Measurements from ENCODE around the gene CEL.
"Not testable (repeated sequence)": the region's sequence is repeated elsewhere in the genome, so short reads cannot be mapped to it uniquely, and the experiment has no call there.

Gene CEL

DNA sequence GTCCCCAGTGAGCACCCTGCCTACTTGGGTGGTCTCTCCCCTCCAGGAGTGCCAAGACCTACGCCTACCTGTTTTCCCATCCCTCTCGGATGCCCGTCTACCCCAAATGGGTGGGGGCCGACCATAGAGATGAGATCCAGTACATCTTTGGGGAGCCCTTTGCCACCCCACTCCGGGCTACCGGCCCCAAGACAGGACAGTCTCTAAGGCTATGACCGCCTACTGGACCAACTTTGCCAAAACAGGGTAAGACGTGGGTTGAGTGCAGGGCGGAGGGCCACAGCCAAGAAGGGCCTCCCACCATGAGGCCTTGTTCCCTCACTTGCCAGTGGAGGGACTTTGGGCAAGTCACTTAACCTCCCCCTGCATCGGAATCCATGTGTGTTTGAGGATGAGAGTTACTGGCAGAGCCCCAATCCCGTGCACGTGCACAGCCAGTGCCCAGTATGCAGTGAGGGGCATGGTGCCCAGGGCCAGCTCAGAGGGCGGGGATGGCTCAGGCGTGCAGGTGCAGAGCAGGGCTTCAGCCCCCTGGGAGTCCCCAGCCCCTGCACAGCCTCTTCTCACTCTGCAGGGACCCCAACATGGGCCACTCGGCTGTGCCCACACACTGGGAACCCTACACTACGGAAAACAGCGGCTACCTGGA is 24.6 kb downstream of the CEL start:
- DNase-seq (ENCODE audit: low read depth in 2 of 2): not testable (repeated sequence)

DNA sequence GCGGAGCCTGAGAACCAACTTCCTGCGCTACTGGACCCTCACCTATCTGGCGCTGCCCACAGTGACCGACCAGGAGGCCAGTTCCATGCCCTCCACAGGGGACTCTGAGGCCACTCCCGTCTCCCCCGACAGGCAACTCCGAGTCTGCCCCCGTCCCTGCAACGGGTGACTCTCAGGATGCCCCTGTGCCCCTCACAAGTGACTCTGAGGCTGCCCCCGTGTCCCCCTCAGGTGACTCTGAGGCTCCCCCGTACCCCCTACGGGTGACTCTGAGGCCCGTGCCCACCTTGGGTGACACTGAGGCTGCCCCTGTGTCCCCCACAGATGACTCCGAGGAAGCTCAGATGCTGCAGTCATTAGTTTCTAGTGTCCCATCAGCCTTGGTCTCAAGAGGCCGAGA is 25.1 kb downstream of the CEL start:
- DNase-seq (ENCODE audit: low read depth in 2 of 2): no peak

DNA sequence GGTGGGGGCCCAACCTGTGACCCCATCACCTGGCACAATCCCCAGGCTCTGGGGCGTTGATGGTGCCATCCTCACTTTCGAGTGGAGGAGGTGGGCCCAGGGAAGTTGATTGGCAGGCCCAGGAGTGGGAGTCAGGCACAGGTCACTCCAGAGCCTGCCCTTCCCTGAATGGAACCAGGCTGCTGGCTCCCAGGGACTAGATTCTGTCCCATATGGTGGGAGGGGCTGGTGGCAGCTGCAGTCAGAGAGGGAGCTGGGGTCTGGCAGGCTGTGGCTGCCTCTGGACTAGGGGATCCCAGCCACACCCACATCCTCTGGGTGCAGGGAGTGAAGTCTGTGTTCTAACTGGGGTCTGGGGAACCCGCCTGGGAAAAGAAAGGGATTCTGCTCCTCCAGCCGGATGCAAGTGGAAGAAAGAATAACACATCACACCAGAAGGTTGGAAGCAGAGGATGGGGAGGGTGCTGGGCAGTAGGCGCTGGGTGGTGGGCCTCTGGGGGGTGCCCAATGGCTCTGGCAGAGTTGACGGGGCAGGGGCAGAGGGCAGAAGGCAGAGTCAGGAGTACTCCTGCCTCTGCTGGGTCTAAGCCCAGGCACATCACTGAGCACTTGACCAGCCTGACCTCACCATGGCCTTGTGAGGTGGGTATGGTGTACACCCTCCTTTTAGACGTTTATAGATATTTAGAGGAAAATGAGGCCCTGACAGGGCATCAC is 25.8 kb downstream of the CEL start:
- DNase-seq (ENCODE audit: low read depth in 2 of 2): no peak

DNA sequence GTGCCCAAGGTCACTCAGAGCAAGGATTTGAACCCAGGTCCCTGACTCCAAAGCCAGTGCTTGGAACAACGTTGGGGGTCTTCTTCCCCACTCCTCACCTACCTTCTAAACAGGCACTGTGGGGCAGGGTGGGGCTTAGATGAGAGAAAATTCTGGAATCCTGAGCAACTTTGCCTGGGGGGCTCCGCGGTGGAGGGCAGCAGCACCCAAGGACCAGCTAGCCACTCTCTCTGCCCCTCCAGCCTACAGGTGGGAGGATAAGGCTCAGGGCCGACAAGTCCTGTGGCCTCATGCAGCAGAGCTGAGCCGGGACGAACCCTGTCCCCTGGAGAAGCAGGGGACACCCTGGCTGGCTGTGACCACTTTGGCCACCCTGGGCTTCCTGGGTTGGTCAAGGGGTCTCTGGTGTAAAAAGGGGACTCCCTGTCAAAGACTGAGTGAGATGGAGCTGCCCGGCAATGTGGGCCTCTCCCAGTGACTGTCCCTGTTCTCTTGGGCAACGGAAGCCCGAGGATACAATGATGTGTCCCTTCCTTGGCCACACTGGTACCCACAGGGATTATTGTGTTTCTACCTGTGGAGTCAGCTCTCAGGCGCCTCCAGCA is 26.5 kb downstream of the CEL start:
- DNase-seq (ENCODE audit: low read depth in 2 of 2): no peak

DNA sequence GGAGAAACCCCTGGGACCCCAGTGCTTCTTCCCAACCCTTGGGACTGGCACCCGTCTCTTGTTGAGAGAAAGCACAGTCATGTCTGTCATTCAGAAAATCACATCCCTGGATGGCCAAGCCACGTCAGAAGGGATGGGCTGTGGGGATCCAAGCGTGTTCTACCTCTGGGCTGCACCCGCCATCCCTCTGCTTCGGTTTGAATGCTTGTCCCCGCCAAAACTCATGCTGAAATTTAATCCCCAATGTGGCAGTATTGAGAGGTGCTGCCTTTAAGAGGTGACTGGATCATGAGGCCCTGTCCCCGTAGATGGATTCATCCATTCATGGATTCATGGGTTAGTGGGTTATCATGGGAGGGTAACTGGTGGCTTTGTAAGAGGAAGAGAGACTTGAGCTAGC is 27.0 kb downstream of the CEL start:
- DNase-seq (ENCODE audit: low read depth in 2 of 2): no peak

DNA sequence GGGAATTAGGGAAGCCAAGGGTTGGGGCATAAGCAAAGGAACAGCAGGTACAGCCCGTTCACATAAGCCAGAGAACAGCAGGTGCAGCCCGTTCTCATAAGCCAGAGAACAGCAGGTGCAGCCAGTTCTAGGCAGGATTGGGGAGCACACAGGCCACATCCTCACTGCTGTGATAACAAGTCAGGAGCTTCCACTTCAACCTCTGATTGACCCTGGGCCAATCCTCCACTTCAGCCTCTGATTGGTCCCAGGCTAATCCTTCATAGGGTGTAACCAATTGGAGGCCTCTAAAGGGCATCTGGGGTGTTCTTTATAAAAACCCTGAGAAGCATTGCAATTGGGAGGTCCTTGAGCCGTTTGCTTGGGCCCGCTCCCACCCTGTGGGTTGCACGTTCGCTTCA is 27.5 kb downstream of the CEL start:
- no peak for DNase-seq (ENCODE audit: low read depth in 2 of 2)

DNA sequence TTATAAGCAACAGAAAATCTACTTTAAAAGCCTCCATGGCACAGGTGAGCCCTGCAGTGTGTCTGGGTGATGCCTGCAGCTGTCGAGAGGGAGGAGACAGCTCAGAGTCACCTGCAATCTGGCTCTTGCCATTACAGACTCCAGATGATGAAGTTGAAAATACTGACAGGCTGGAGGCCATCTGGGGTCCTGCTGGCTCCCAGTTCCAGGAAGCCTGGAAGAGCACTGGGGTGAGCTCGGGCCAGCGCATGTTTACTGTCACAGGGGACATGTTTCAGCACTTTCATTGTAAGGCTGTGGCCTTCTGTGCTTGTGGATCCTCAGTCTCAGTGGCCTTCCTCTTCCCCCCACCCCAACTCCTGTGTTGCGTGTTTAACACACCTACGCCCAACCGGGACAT is 28.4 kb downstream of the CEL start:
- DNase-seq (ENCODE audit: low read depth in 2 of 2): no peak

DNA sequence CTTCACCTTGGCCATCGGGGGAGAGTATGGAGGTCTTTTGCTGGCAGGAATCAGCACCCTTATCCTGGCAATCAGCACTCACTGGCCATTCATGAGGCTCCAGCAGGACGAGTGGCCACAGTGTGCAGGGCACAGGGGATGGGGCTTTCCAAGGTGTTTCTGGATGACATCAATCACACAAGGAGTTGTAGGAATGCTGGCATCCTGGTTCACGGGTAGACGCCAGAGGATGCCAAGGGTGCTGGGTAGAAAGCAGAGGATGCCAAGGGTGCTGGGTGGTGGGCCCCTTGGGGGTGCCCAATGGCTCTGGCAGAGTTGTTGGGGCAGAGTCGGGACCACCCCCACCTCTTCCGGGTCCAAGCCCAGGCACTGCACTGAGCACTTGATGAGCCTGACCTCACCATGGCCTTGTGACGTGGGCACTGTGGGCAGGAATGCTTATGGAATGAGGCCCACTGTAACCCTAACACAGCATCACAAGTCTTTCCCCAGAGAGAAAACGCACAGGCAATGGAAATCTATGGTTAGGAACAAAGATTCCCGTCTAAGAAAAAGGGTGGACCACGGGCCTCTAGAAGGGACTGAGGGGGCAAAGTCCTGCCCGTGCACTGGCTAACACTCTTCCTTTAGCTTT is 29.1 kb downstream of the CEL start:
- no peak for DNase-seq (ENCODE audit: low read depth in 2 of 2)

DNA sequence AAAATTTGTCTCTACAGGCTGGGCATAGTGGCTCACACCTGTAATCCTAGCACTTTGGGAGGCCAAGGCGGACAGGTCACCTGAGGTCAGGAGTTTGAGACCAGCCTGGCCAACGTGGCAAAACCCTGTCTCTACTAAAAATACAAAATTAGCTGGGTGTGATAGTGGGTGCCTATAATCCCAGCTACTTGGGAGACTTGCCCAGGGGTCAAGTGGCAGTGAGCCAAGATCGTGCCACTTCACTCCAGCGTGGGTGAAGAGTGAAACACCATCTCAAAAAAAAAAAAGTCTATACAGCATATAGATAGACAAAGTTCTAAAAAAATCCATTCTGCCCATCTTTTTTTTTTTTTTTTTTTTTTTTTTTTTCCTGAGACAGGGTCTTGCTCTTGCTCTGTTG is 32.6 kb downstream of the CEL start:
- not testable (repeated sequence) for DNase-seq (ENCODE audit: low read depth in 2 of 2)

DNA sequence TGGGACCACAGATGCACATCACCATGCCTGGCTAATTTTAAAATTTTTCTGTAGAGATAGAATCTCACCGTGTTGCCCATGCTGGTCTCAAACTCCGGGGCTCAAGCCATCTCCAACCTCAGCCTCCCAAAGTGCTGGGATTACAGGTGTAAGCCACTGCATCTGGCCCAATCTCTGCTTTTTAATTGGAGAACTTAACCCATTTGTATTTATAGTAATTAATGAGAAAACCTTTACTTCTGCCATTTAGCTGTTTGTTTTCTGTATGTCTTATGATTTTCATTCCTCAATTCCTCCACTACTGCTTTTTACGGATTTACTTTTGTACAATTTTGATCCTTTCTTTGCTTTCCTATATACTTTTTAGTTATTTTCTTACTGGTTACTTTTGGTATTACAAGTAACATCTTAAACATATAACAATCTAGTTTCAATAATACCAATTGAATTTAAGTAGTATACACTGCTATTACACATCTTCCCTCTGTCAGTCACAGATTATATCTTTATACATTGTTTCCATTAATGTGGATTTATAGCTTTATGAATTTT is 33.1 kb downstream of the CEL start:
- DNase-seq (ENCODE audit: low read depth in 2 of 2): no peak

DNA sequence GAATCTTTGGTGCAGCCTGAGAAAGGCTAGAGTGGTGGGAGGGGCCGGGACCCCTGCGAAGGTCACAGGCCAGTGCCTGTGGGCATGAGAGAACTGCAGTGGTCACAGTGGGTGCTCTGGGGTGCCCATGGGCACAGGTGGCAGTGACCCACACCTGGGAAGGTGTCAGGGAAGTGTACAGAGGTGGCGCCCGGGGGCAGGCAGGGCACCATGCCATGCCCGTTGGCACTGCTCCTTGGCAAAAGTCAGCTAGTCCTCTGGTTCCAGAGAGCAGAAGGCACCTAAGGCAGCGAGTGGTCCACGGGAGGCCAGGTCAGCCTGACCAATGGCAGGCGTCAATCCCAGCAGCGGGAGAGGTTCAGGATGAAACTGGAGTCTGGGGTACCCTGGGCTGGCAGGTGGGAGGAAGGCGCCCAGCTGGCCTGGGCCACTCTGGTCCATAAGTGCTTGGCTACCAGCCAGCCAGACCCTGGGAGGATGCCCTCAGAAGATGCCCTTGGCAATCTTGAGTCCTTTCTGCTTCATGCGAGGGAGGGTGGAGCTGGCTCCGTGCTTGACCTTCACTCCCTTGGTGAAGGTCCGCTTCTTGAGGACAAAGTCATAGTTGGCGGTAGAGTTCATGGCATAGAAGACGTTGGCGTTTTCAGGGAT is 36.4 kb downstream of the CEL start:
- no peak for DNase-seq (ENCODE audit: low read depth in 2 of 2)

DNA sequence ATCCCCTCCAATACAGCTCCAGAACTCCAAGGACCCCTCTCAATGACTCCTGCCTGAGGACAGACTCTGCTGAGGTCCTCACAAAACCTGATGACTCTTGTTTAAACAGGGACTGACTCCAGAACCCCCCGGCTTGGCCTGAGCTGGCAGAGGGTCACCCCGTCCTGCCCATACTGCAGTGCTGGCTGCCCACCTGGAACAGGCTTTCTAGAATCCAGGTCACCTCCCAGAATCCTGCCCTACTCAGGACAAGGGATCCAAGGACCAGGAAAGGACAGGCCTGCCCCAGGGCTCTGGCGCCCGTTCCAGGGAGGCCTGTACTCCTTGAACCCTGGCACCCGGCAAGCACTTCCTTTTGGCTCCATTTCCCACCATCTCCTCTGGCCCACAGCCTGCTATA is 37.1 kb downstream of the CEL start:
- DNase-seq (ENCODE audit: low read depth in 2 of 2): no peak

DNA sequence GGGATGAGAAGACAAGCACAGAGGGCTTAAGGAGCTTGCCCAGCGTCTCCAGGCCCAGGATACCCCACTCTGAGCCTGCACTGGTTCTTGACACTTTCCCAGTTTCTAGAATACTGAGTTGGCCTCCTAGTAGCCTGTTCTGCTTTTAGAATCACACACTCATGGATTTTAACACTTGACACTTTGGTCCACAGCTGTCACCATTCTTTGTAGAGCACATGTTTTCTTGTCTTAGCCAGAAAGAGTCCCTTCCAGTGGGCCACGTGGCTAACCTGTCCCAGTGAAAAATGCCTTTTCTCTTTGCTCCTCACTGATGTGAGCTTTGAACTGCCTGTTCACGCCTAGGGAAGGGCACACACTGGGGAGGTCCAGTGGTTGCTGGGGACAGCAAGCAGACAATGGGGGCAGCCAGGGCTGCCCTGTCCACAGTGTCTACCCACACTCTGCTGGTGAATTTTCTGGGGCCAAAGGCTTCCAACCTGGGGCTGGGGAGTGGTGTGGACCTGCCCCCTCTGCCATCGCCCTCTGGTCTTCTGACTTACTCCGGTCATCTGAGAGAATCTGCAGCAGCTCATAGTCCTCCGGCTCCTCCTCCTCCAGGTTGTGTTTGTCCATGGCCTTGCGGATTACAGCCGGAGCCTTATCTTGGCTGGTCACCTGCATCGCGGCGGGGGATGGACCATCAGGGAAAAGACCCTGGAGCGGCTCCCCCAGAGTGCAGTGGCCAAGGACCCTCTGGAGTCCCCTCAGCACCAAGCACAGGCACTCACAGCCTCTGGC is 38.1 kb downstream of the CEL start:
- DNase-seq (ENCODE audit: low read depth in 2 of 2): no peak

DNA sequence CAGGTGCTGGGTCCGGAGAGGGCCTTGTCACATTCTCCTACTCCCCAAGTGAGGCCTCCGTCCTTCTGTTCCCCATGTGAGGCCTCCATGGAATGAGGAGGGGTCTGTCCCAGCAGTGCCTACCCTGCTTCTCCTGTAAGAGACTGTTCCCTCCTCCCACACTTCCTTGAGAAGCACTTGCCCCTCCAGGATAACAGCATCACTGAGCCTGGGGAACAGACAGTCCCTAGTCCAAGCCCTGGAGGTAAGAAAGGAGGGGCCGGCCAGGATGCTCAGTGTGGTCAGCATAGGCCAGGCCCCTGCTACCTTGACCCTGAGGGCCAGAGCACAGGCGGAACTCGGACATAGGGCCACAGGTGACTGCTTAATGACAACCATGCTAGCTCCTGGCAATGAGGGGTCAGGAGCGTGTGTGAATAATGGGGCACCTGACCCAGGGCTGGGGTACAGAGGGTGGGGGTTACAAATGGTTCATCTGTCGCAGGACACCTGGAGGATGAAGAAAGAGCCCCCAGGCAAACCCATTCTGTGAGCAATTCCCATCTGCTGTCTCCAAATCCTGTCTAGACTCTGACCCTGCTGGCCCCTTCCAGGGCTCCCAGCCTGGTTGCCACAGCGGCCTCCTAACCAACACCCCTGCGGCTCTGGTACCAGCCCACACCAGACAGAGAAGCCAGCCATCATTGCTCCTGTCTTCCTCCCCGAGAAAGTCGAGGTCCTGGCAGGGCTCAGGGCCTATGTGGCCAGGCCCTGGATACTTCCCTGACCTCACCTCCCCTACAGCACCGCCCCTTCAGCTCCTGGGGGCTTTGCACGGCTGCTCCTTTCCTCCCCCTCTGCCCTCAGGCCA is 39.0 kb downstream of the CEL start:
- no peak for DNase-seq (ENCODE audit: low read depth in 2 of 2)

DNA sequence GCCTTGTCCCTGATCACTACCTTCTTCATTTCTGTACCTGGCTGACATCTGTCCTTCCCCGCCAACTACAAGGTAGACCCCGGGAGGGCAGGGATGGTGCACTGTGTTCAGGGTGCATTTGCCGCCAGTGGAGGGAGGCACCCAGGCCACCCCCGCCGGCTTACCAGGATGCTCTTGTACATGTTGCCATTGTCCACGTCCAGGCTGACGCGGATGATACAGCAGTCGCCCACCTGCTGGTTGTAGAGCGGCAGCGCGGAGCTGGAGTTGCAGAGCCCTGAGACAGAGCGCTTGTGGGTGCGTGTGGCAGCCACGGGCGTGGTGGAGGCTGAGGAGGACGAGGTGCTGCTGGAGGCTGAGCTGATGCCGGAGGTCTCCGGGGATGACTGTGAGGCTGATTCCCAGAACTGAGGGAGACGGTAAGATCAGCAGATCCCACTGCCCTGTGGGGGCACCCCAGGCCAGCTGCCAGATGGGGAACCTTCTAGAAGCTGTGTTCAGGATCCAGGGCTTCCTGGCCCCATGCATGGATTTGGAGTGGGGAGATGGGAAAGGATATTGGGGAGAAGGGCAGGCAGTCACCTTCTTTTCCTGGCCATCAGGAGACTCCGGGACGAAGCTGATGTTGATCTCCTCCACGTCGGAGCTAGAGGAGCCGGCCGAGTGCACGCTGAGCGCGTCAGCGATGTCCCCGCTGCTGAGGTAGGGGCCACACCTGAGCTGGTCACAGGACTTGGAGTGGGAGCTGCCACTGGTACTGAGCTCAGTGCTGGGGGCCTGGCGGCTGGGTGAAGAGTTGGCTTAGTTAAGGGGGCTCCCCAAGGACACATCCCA is 39.8 kb downstream of the CEL start:
- DNase-seq (ENCODE audit: low read depth in 2 of 2): no peak

DNA sequence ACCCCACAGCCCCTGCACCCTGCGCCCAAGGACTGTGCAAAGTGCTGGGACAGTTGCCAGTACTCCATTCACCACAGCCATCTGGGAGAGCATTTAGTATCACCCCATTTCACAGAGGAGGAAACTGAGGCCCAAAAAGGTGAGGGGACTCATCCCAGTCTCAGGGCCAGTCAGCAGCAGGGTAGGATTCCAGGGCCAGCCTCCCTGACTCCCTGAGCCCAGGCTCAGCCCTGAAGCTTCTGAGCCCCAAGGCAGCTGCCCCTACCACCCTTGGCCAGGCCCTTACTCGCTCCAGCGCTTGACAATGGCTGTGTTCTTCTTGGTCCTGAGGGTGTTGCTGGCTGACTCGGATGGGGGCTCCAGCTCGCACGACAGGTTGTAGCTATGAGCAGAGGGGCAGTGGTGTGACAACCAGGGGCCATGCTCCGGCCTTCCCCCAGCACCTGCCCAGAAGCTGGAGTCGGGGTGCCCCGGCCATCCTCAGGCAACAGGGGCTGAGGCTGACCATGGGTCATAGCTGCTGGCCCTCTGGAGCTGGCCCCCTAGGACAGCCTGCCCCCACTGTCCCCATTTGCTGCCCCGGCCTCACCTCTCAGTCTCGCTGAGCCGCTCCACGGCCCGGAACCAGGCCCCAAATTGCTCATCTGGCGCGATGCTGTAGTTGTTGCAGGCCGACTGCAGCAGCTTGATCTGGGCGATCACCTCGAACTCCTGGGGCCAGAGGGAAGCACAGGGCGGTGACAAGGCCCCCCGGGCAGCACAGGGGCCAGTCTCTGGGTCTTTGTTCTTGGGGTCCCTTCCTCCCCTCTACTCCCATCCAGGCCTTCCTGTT is 40.6 kb downstream of the CEL start:
- DNase-seq (ENCODE audit: low read depth in 2 of 2): no peak

DNA sequence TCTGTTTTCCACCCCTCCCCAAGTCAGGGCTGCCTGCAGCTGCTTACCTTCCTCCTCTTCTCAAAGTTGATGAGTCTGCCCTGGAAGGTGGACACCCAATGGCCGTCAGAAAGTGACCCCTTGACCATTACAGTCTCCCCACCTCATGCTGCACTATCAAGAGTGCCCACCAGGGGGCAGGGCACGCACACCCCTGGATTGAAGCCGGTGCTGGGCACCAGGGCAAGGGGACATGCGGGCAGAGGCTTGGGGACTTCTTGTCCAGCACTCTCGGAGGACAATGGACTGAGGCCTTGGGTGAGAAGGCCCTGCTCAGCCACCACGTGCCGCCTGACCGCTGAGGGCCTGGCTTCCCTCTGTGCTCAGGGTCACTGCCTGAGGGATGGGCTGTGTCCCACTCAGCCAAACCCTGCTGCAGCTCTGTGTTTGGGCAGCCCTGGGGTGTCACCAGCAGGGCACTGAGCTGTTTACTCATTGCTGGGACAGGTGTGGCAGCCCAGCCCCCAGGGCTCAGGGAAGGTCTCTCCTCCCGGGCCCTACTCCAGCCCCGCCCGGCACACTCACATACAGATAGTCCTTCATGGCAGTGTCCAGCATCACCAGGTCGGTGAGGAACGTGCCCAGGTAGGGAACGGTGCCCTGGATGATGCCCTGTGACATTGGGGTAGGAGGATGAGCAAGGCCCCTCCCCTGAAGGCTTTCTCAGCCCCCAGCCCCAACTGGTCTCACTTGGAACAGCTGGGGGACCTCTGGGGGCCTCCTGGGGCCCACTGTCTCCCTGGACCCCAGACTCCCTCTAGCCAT is 41.6 kb downstream of the CEL start:
- no peak for DNase-seq (ENCODE audit: low read depth in 2 of 2)
